Measurements from ENCODE around the gene ZSCAN5B. TPM values are rescaled to one million over a fixed set of nuclear protein-coding genes. Genes with fewer than 3 reads are reported as not detected.

ZSCAN5B gene
- total and polyA plus RNA-seq, 9 of the 15 experiments (the other 6 are each of a cell fraction or from before 2014, with no cell fraction given), result 0.03 to 0.07 TPM; not detected in 7

DNA sequence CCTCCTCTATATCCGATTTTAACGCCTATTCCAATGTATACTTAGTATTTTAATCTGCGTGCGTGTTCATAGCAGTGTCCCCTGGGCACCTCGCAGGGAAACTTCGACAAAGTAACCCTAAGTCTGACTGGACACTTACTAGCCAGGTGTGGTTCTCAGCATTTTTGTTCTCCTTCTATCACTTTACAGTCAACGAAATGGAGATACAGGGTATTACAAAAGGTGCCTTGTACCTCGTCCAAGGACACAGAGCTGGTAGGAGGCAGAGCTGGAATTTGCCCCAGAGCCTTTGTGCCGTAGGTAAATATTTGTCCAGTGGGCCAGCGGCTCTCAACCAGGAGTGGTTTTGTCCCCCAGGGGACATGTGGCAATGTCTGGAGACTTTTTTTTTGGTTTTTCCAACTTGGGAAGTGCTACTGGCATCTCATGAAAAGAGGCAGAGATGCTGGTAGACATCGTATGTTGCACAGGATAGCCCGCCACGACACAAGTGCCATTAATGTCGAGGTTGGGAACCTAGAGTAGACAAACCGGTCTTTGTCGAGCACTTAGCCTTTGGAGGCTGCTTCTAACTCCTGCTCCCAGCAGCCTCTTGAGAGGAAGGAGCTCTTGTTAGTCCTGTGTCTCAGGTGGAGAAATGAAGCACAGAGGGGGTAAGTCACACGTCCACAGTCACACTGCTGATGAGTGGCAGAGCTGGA is 55.3 kb downstream of the ZSCAN5B start:
- POLR2A ChIA-PET, result interaction anchor here (1.3 kb wide), 1 partner anchor 21 kb away, joined by 4 read pairs; the partner anchor contains the start of gene ZNF787
- Histone ChIP-seq H3K36me3 (ENCODE audit: control insufficient read depth, insufficient read depth, low read length) (peaks cover 7% of the 10 kb centered on the region; the same call in 2 of the 3 replicates), H3K4me3 (peak overlapping the region; percentile 67), H3K9me1 (ENCODE audit: control insufficient read depth, insufficient read depth, low read length) (no peaks in the 10 kb centered on the region), H3K9me3 (replicated peaks; ENCODE audit: control insufficient read depth, insufficient read depth, low read depth, low read length) (no peaks in the 10 kb centered on the region), H4K20me1 (replicated peaks; ENCODE audit: control insufficient read depth, insufficient read depth, low read length) (no peaks in the 10 kb centered on the region), H3K4me2 (ENCODE audit: insufficient read depth, low read length) (peak overlapping the region; percentile 81), H2AFZ (ENCODE audit: low read depth, low read length) (peak overlapping the region; percentile 47; the same call in 1 of the 2 replicates), H3K9ac (ENCODE audit: insufficient read depth in 1 of 2, low read depth in 2 of 2, low read length in 2 of 2) (peak overlapping the region; percentile 12 to 32; a peak in 2 of 4 replicates), H3K27ac (ENCODE audit: extremely low read depth, low read depth, low read length) (peak overlapping the region; percentile 12; the same call in 1 of the 3 replicates), H3K4me1 (replicated peaks in 1 of 2; ENCODE audit: control insufficient read depth in 2 of 2, insufficient read depth in 2 of 2, low read length in 2 of 2) (peaks cover 11 to 18% of the 10 kb centered on the region in 2 experiments), H3K27me3 (ENCODE audit: control insufficient read depth in 2 of 2, insufficient read depth in 2 of 2, low read length in 2 of 2) (no peaks in the 10 kb centered on the region), H3K79me2 (ENCODE audit: control insufficient read depth, insufficient read depth, low read length) (peaks cover 41% of the 10 kb centered on the region)
- TF ChIP-seq ARID2 (IDR thresholded peaks at IDR 0.05), result no peak
- TF ChIP-seq ZNF766 (CRISPR knock-in tag; conservative IDR thresholded peaks at IDR 0.05), result no peak
- no peak for TF ChIP-seq BCOR (IDR thresholded peaks at IDR 0.05)
- no peak for TF ChIP-seq ZNF384 (IDR thresholded peaks at IDR 0.05; ENCODE audit: low read depth, low read length)
- TF ChIP-seq, protein P1, sequence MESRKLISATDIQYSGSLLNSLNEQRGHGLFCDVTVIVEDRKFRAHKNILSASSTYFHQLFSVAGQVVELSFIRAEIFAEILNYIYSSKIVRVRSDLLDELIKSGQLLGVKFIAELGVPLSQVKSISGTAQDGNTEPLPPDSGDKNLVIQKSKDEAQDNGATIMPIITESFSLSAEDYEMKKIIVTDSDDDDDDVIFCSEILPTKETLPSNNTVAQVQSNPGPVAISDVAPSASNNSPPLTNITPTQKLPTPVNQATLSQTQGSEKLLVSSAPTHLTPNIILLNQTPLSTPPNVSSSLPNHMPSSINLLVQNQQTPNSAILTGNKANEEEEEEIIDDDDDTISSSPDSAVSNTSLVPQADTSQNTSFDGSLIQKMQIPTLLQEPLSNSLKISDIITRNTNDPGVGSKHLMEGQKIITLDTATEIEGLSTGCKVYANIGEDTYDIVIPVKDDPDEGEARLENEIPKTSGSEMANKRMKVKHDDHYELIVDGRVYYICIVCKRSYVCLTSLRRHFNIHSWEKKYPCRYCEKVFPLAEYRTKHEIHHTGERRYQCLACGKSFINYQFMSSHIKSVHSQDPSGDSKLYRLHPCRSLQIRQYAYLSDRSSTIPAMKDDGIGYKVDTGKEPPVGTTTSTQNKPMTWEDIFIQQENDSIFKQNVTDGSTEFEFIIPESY (CRISPR knock-in tag; IDR thresholded peaks at IDR 0.05), result no peak
- TF ChIP-seq CXXC5 (CRISPR knock-in tag; IDR thresholded peaks at IDR 0.05), result no peak
- TF ChIP-seq EP400 (IDR thresholded peaks at IDR 0.05), result no peak
- no peak for TF ChIP-seq PCBP2 (IDR thresholded peaks at IDR 0.05; ENCODE audit: low read depth, low read length, poor library complexity, severe bottlenecking)
- in situ Hi-C loops (cut with MboI) (loop anchor here (25.0 kb wide), 1 partner anchor 980 kb away; the partner anchor contains the start of genes DNAAF3 and TNNI3), intact Hi-C loops (cut with micrococcal nuclease) (no loop called here)
- CTCF ChIA-PET (ENCODE audit: low intra/inter-chr PET ratio), result no interaction called here
- no peak for ATAC-seq
- DNase-seq (ENCODE audit: extremely low read depth in 1 of 4, low spot score in 3 of 4), result no peak
- TSS peak; percentile 48 for BruUV-seq (replicated peaks)
- no peak for FAIRE-seq
- 81% methylated on average over 17 of the region's 17 CpGs for WGBS (ENCODE audit: insufficient coverage, low coverage, missing lambda C conversion rate)
